ENCODE results near the gene INHA.

GRCh38 chr2:219557320-219557719 lies 14.8 kb upstream of the INHA start:
- no peak for TF ChIP-seq RAD21 (IDR thresholded peaks at IDR 0.05; ENCODE audit: low read depth)
- TF ChIP-seq EZH2phosphoT487 (IDR thresholded peaks at IDR 0.05; ENCODE audit: borderline replicate concordance), result no peak
- TF ChIP-seq, protein P1, sequence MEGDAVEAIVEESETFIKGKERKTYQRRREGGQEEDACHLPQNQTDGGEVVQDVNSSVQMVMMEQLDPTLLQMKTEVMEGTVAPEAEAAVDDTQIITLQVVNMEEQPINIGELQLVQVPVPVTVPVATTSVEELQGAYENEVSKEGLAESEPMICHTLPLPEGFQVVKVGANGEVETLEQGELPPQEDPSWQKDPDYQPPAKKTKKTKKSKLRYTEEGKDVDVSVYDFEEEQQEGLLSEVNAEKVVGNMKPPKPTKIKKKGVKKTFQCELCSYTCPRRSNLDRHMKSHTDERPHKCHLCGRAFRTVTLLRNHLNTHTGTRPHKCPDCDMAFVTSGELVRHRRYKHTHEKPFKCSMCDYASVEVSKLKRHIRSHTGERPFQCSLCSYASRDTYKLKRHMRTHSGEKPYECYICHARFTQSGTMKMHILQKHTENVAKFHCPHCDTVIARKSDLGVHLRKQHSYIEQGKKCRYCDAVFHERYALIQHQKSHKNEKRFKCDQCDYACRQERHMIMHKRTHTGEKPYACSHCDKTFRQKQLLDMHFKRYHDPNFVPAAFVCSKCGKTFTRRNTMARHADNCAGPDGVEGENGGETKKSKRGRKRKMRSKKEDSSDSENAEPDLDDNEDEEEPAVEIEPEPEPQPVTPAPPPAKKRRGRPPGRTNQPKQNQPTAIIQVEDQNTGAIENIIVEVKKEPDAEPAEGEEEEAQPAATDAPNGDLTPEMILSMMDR (IDR thresholded peaks at IDR 0.05 in 2 of 3, conservative IDR thresholded peaks at IDR 0.05 in 1 of 3; ENCODE audit: borderline replicate concordance in 1 of 3, insufficient read depth in 1 of 3, low read depth in 2 of 3, low read length in 2 of 3), result no peak
- no peak for TF ChIP-seq EGR1 (IDR thresholded peaks at IDR 0.05; ENCODE audit: low read depth)
- TF ChIP-seq JUND (IDR thresholded peaks at IDR 0.05), result no peak

Measured in HCT116 (cell line).